SK-N-MC (cell line): ENCODE measurements around the gene SZRD1.

Experiments used
- DNase-seq: peaks from one replicate; pipeline ENCODE4 v3.0.0-alpha.2; 2011; ENCODE audit warnings: low read depth, low spot score
- H3K27ac ChIP-seq: fragments of 200-600 bp; sonication (generic); 2 replicates; pipeline ENCODE4 v1.5.1; 2016; ENCODE audit warnings: mixed run types
- H3K36me3 ChIP-seq: fragments of 200-600 bp; sonication (generic); 2 replicates; pipeline ENCODE4 v1.6.1; 2017; ENCODE audit warnings: antibody characterized with exemption, low read length, mixed read lengths; ENCODE audit not compliant: insufficient read depth
- H3K4me3 ChIP-seq: fragments of 200-600 bp; sonication (generic); 2 replicates; pipeline ENCODE4 v1.5.1; 2016
- H3K9ac ChIP-seq: fragments of 200-600 bp; sonication (generic); 2 replicates; pipeline ENCODE4 v1.8.0; 2017; ENCODE audit warnings: mixed run types, mixed read lengths; ENCODE audit not compliant: insufficient read length
- H3K9me3 ChIP-seq: fragments of 200-600 bp; sonication (generic); 2 replicates; pipeline ENCODE4 v1.6.1; 2017; ENCODE audit warnings: low read depth, mild to moderate bottlenecking, antibody characterized with exemption, low read length, moderate library complexity, mixed read lengths
- EZH2 ChIP-seq: fragments of 200-600 bp; sonication (generic); IDR thresholded peaks from one replicate; pipeline ENCODE4 v1.6.1; 2017; ENCODE audit warnings: antibody characterized with exemption
- FOXP2 ChIP-seq: optimal IDR thresholded peaks from 2 replicates; pipeline ENCODE3; 2011; ENCODE audit warnings: mild to moderate bottlenecking, moderate library complexity; ENCODE audit not compliant: insufficient read depth; ENCODE audit errors: extremely low read length, control extremely low read depth
- POLR2AphosphoS5 ChIP-seq: IDR thresholded peaks from 2 replicates; pipeline ENCODE4 v1.6.1; 2012; ENCODE audit warnings: mild to moderate bottlenecking, low read depth, low read length, borderline replicate concordance

SZRD1 gene

GRCh38 chr1:16374266-16374665, 7.2 kb downstream of the SZRD1 start:
- peaks cover 11% of the 10 kb centered on the region; the same call in 1 of the 2 replicates for H3K36me3 ChIP-seq
- H3K9ac ChIP-seq: no peak overlapping the region
- peak overlapping the region; percentile 72 for H3K27ac ChIP-seq
- H3K9me3 ChIP-seq: no peaks in the 10 kb centered on the region
- TF ChIP-seq POLR2AphosphoS5 (no peak), FOXP2 (no peak), EZH2 (no peak)
- H3K4me3 ChIP-seq: no peak overlapping the region
- no peak for DNase-seq

GRCh38 chr1:16375521-16376340, 8.7 kb downstream of the SZRD1 start:
- Histone ChIP-seq H3K9ac (peak overlapping the region; percentile 46), H3K9me3 (no peaks in the 10 kb centered on the region), H3K27ac (peak overlapping the region; percentile 91), H3K4me3 (peak overlapping the region; percentile 63), H3K36me3 (peaks cover 11% of the 10 kb centered on the region; the same call in 1 of the 2 replicates)
- DNase-seq: no peak
- TF ChIP-seq EZH2 (no peak), POLR2AphosphoS5 (no peak), FOXP2 (no peak)

- no peak overlapping the region for H3K9ac ChIP-seq
- H3K27ac ChIP-seq: no peak overlapping the region
- no peak for TF ChIP-seq POLR2AphosphoS5
- TF ChIP-seq FOXP2: no peak
- no peak for TF ChIP-seq EZH2
- H3K36me3 ChIP-seq: peaks cover 11% of the 10 kb centered on the region; the same call in 1 of the 2 replicates
- DNase-seq: no peak
- H3K4me3 ChIP-seq: no peak overlapping the region
- H3K9me3 ChIP-seq: no peaks in the 10 kb centered on the region
Observed at GRCh38 chr1:16376971-16377370, 9.9 kb downstream of the SZRD1 start.

- TF ChIP-seq FOXP2: no peak
- TF ChIP-seq POLR2AphosphoS5: no peak
- no peak for TF ChIP-seq EZH2
- 0 out of 2 replicates have a peak, but pooled peaks cover 4% of the 10 kb centered on the region for H3K36me3 ChIP-seq
- H3K27ac ChIP-seq: no peak overlapping the region
Observed at GRCh38 chr1:16378443-16378842, 11.4 kb downstream of the SZRD1 start.

GRCh38 chr1:16380868-16381267, 13.8 kb downstream of the SZRD1 start:
- TF ChIP-seq POLR2AphosphoS5 (no peak), EZH2 (no peak), FOXP2 (no peak)
- Histone ChIP-seq H3K4me3 (no peak overlapping the region), H3K9me3 (no peaks in the 10 kb centered on the region), H3K36me3 (peaks cover 6% of the 10 kb centered on the region; the same call in 1 of the 2 replicates), H3K27ac (no peak overlapping the region), H3K9ac (no peak overlapping the region)
- DNase-seq: no peak

More at GRCh38 chr1:16378443-16378842, 11.4 kb downstream of the SZRD1 start:
- no peaks in the 10 kb centered on the region for H3K9me3 ChIP-seq
- no peak for DNase-seq
- H3K4me3 ChIP-seq: no peak overlapping the region
- no peak overlapping the region for H3K9ac ChIP-seq

GRCh38 chr1:16383888-16384287, 16.8 kb downstream of the SZRD1 start:
- H3K9ac ChIP-seq: no peak overlapping the region
- DNase-seq: no peak
- peaks cover 12% of the 10 kb centered on the region; the same call in 1 of the 2 replicates for H3K36me3 ChIP-seq
- no peaks in the 10 kb centered on the region for H3K9me3 ChIP-seq
- H3K4me3 ChIP-seq: no peak overlapping the region
- no peak for TF ChIP-seq FOXP2
- TF ChIP-seq EZH2: no peak
- no peak overlapping the region for H3K27ac ChIP-seq

- TF ChIP-seq FOXP2 (no peak), EZH2 (no peak), POLR2AphosphoS5 (no peak)
- Histone ChIP-seq H3K36me3 (peaks cover 12% of the 10 kb centered on the region; the same call in 1 of the 2 replicates), H3K27ac (no peak overlapping the region), H3K9me3 (no peaks in the 10 kb centered on the region), H3K9ac (no peak overlapping the region), H3K4me3 (no peak overlapping the region)
- DNase-seq: no peak
Observed at GRCh38 chr1:16385659-16386453, 18.8 kb downstream of the SZRD1 start.

GRCh38 chr1:16386454-16387113, 19.5 kb downstream of the SZRD1 start:
- no peaks in the 10 kb centered on the region for H3K9me3 ChIP-seq
- H3K36me3 ChIP-seq: peaks cover 12% of the 10 kb centered on the region; the same call in 1 of the 2 replicates
- no peak for TF ChIP-seq FOXP2
- no peak for TF ChIP-seq EZH2
- no peak for TF ChIP-seq POLR2AphosphoS5
- no peak overlapping the region for H3K4me3 ChIP-seq
- no peak for DNase-seq
- H3K27ac ChIP-seq: no peak overlapping the region
- H3K9ac ChIP-seq: no peak overlapping the region
